Measurements from ENCODE around the gene C1orf159.

Gene C1orf159

DNA sequence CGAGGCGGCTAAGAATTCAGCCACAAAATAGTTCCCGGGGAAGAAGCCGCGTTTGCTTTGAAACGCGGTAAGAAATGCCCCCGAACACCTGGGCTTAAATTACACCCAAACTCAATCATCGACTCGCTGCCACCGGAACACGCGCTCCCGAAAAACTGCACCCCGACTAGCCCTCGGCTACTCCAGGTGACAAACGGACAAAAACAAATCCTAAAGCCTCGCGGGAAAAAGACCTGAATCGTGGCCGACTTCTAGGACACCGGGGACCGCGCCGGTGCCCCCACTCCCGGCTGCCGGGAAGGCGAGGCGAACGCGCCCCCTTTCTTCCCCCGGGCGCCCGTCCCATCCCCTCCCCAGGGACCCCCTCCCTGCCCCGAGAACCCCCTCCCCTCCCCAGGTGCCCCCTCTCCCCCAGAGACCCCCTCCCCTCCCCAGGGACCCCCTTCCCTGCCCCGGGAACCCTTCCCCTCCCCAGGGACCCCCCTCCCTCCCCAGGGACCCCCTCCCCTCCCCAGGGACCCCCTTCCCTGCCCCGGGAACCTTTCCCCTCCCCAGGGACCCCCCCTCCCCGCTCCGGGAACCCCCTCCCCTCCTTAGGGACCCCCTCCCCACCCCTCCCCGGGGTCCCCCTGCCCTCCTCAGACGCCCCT is 628 bp downstream of the C1orf159 start:
- DNase-seq (ENCODE audit: insufficient read length, low spot score) (no peak), FAIRE-seq (no peak)
- TF ChIP-seq, protein P1, sequence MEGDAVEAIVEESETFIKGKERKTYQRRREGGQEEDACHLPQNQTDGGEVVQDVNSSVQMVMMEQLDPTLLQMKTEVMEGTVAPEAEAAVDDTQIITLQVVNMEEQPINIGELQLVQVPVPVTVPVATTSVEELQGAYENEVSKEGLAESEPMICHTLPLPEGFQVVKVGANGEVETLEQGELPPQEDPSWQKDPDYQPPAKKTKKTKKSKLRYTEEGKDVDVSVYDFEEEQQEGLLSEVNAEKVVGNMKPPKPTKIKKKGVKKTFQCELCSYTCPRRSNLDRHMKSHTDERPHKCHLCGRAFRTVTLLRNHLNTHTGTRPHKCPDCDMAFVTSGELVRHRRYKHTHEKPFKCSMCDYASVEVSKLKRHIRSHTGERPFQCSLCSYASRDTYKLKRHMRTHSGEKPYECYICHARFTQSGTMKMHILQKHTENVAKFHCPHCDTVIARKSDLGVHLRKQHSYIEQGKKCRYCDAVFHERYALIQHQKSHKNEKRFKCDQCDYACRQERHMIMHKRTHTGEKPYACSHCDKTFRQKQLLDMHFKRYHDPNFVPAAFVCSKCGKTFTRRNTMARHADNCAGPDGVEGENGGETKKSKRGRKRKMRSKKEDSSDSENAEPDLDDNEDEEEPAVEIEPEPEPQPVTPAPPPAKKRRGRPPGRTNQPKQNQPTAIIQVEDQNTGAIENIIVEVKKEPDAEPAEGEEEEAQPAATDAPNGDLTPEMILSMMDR (IDR thresholded peaks at IDR 0.05; ENCODE audit: insufficient read depth, missing control alignments): no peak

DNA sequence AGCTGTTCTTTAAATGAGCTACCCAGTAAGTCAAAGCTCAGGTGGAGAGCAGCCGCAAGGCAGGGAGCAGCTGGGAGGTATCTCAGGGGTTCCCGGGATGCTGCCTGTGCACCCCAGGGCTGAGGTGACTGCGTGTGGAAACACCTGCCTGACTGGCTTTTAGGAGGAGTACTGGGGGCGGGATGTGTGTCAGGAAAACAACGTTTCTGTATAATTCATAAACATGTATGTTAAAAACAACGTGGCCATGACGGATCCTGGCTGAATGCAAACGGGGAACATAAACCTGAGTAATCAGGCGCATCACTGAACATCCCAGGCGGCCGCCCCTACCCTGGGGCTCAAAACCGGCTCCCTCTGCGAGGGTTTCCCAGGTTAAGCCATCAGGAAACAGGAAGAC is 1.5 kb downstream of the C1orf159 start:
- FAIRE-seq (no peak), DNase-seq (ENCODE audit: insufficient read length, low spot score) (no peak)
- TF ChIP-seq, protein P1 (IDR thresholded peaks at IDR 0.05; ENCODE audit: insufficient read depth, missing control alignments): no peak

DNA sequence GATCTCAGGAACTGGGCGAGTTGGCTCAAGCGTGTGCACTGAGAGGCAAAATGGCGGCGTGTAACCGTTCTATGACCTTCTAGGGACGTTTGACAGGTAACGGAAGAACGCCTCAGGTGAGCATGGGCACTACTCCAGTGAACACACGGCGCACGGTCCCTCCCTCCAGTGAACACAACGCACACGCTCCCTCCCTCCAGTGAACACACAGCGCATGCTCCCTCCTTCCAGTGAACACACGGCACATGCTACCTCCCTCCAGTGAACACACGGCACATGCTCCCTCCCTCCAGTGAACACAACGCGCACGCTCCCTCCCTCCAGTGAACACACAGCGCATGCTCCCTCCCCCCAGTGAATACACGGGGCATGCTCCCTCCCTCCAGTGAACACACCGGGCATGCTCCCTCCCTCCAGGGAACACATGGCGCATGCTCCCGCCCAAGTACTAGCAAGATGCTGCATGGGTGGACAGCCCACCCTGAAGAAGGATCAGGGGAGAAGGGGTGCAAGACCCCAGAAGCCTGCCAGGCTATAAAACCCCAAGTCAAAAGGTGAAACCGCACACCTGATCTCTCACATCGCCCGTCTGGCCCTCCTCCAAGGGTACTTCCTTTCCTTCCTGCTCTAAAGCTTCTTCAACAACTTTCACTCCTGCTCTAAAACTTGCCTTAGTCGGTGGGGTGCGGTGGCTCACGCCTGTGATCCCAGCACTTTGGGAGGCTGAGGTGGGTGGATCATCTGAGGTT is 3.5 kb downstream of the C1orf159 start:
- FAIRE-seq (no peak), DNase-seq (ENCODE audit: insufficient read length, low spot score) (no peak)
- TF ChIP-seq, protein P1 (IDR thresholded peaks at IDR 0.05; ENCODE audit: insufficient read depth, missing control alignments): no peak

DNA sequence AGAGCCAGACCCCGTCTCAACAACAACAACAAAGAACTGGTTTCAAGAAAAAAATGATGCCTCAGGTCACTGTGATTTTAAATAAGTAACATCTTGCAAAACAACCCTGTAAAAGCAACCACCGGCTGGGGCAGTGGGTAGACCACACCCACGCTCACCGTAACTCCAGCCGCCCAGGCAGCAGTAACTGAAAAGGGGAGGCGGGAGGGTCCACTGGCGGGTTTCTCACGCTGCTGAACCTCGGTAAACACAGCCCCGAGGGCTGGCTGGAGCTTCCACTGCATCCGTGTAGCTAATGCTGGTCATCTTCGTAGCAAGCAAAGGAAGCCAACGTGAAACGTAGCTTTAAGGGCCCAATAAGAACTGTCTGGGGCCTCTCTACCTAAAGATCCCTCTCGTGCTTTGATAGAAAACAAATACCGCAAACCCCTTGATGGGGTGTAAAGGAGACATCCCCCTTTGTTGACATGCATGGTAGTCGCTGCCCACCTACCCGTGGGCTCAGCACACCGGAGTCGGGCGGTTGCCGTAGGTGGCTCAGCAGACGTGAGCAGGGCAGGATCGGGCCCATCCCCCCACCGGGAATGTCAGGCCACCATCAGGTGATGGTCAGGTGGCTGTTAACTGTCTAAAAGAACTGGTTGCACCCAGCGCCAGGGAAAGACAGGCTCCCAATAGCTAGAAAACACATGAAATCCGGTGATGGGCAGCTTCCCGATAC is 4.2 kb downstream of the C1orf159 start:
- no peak for DNase-seq (ENCODE audit: insufficient read length, low spot score)
- no peak for FAIRE-seq
- TF ChIP-seq, protein P1 (IDR thresholded peaks at IDR 0.05; ENCODE audit: insufficient read depth, missing control alignments): no peak

DNA sequence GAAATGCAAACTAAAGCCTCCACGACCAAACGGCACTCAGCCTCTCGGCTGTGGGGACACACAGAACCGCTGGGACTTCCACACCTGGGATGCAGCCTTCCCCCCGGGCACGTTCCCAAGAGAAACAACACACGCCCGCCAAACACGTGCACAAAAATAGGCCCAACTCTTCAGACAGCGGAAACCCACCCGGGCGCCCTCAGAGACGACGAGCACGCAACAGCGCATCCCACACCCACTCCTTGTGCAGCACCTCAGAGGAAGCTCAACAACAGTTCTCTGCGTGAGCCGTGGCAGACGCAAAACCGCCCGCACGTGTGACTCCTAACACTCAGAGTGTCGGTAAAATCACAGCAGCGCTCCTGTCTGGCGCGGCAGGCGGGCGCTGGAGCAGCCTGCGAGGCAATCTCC is 5.3 kb downstream of the C1orf159 start:
- FAIRE-seq (no peak), DNase-seq (ENCODE audit: insufficient read length, low spot score) (no peak)
- TF ChIP-seq, protein P1 (IDR thresholded peaks at IDR 0.05; ENCODE audit: insufficient read depth, missing control alignments): no peak

DNA sequence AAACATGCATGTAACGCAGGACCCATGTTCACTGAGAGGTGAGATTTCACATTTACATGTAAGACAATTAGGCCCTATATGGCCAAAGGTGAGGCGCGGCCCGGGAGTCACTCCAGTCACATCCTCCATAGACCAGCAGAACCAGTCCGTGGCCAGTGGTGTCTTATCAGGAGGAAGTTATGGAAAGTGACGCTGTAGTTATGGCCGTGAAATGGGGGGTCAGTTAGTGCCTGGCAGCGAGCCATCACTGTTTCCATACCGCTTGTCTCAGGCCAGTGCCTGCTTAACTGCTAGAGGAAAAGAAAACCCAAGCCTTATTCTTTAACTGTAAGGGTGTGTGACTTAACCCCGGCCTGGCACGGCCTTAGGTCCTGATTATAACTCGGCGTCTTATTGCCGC is 6.1 kb downstream of the C1orf159 start:
- no peak for FAIRE-seq
- DNase-seq (ENCODE audit: insufficient read length, low spot score): no peak
- TF ChIP-seq, protein P1 (IDR thresholded peaks at IDR 0.05; ENCODE audit: insufficient read depth, missing control alignments): no peak

Data from D721Med (cell line).